ENCODE results near the gene AKAP12. TPM values are rescaled to one million over a fixed set of nuclear protein-coding genes. Genes with fewer than 3 reads are reported as not detected.
"Not testable (repeated sequence)": the region's sequence is repeated elsewhere in the genome, so short reads cannot be mapped to it uniquely, and the experiment has no call there.

AKAP12 gene
- polyA plus RNA-seq, 2 of the 4 experiments (the other 2 are of a cell fraction) = 32.1 to 192 TPM

GRCh38 chr6:151339369-151339768 is 99.6 kb downstream of the AKAP12 start:
- no peak for TF ChIP-seq TP53 (CRISPR knock-in tag; IDR thresholded peaks at IDR 0.05)
- no peak for TF ChIP-seq E2F6 (IDR thresholded peaks at IDR 0.05; ENCODE audit: borderline replicate concordance, low read depth)
- no peak for TF ChIP-seq CHD2 (IDR thresholded peaks at IDR 0.05; ENCODE audit: low read length, partially characterized antibody)
- no peak for TF ChIP-seq NR3C1 (IDR thresholded peaks at IDR 0.05)
- TF ChIP-seq HOXB13 (CRISPR knock-in tag; IDR thresholded peaks at IDR 0.05; ENCODE audit: low read depth) = no peak
- no peak for TF ChIP-seq PHF8 (IDR thresholded peaks at IDR 0.05; ENCODE audit: borderline replicate concordance, low read depth)
- no peak for TF ChIP-seq EHMT2 (IDR thresholded peaks at IDR 0.05; ENCODE audit: low read depth)
- TF ChIP-seq SREBF2 (IDR thresholded peaks at IDR 0.05) = no peak
- TF ChIP-seq MAFK (IDR thresholded peaks at IDR 0.05; ENCODE audit: partially characterized antibody) = no peak
- no peak overlapping the region for H3K4me3 ChIP-seq
- no peak overlapping the region for H3K27ac ChIP-seq
- DNase-seq (ENCODE audit: low read depth in 1 of 2, low spot score in 1 of 2) = no peak
- no peak for FAIRE-seq
- H3K4me1 ChIP-seq = 0 out of 3 replicates have a peak, but pooled peaks cover 3% of the 10 kb centered on the region
- H3K4me2 ChIP-seq = no peak overlapping the region
- 91% methylated on average over 4 of the region's 4 CpGs for WGBS (ENCODE audit: missing lambda C conversion rate)
- no peaks in the 10 kb centered on the region for H3K9me3 ChIP-seq
- no peak for ATAC-seq
- ChIA-PET POLR2A (no interaction called here), CTCF (interaction anchor here (0.6 kb wide), 2 partner anchors 36 to 431 kb away, joined by 3 read pairs; no protein-coding TSS in a partner anchor)

GRCh38 chr6:151340219-151340978 is 100.6 kb downstream of the AKAP12 start:
- no peak for DNase-seq (ENCODE audit: low read depth in 1 of 2, low spot score in 1 of 2)
- 94% methylated on average over 15 of the region's 15 CpGs for WGBS (ENCODE audit: missing lambda C conversion rate)
- no peak overlapping the region for H3K4me2 ChIP-seq
- ChIA-PET CTCF (no interaction called here), POLR2A (no interaction called here)
- no peak for ATAC-seq
- no peak for FAIRE-seq
- H3K4me1 ChIP-seq = no peaks in the 10 kb centered on the region
- no peak overlapping the region for H3K27ac ChIP-seq
- TF ChIP-seq MAFK (IDR thresholded peaks at IDR 0.05; ENCODE audit: partially characterized antibody) = no peak
- no peak for TF ChIP-seq ZSCAN20 (CRISPR knock-in tag; IDR thresholded peaks at IDR 0.05)
- TF ChIP-seq MAZ (IDR thresholded peaks at IDR 0.05; ENCODE audit: borderline replicate concordance, low read depth, low read length) = no peak
- no peaks in the 10 kb centered on the region for H3K9me3 ChIP-seq
- H3K4me3 ChIP-seq = no peak overlapping the region

- H3K4me1 ChIP-seq = no peaks in the 10 kb centered on the region
- WGBS (ENCODE audit: missing lambda C conversion rate) = 98% methylated on average over 17 of the region's 52 CpGs
- H3K4me3 ChIP-seq = no peak overlapping the region
- ATAC-seq = peak in 1 of 2 experiments; percentile 21; a peak in 2 of 6 replicates
- POLR2A ChIA-PET = no interaction called here
- no peak for TF ChIP-seq RARB (CRISPR knock-in tag; IDR thresholded peaks at IDR 0.05)
- TF ChIP-seq CBX8 (IDR thresholded peaks at IDR 0.05) = no peak
- no peak for TF ChIP-seq RFX5 (IDR thresholded peaks at IDR 0.05)
- no peak for TF ChIP-seq CEBPB (IDR thresholded peaks at IDR 0.05)
- TF ChIP-seq ZSCAN20 (CRISPR knock-in tag; IDR thresholded peaks at IDR 0.05) = no peak
- TF ChIP-seq RNF2 (IDR thresholded peaks at IDR 0.05; ENCODE audit: borderline replicate concordance, low read depth) = no peak
- TF ChIP-seq KDM5A (IDR thresholded peaks at IDR 0.05) = no peak
- TF ChIP-seq ZNF302 (CRISPR knock-in tag; IDR thresholded peaks at IDR 0.05) = no peak
- no peak overlapping the region for H3K4me2 ChIP-seq
- no peak overlapping the region for H3K27ac ChIP-seq
- H3K9me3 ChIP-seq = no peaks in the 10 kb centered on the region
- FAIRE-seq = no peak
- CTCF ChIA-PET = interaction anchor here (1.7 kb wide), 1 partner anchor 450 kb away, joined by 7 read pairs; no protein-coding TSS in a partner anchor
- DNase-seq (ENCODE audit: low read depth in 1 of 2, low spot score in 1 of 2) = no peak
Measured at GRCh38 chr6:151341476-151342195, 101.9 kb downstream of the AKAP12 start.

GRCh38 chr6:151342750-151343149 is 103.0 kb downstream of the AKAP12 start:
- POLR2A ChIA-PET; H3K9me3 ChIP-seq; ATAC-seq; H3K4me2 ChIP-seq; H3K27ac ChIP-seq; H3K4me1 ChIP-seq; FAIRE-seq; H3K4me3 ChIP-seq; DNase-seq (ENCODE audit: low read depth in 1 of 2, low spot score in 1 of 2): not testable (repeated sequence)
- CTCF ChIA-PET = interaction anchor here (0.8 to 1.7 kb wide), 3 partner anchors 12 to 451 kb away, joined by 3 to 7 read pairs (median 3); no protein-coding TSS in a partner anchor
- WGBS (ENCODE audit: missing lambda C conversion rate) = 94% methylated on average over 10 of the region's 10 CpGs
